NK-92 (cell line): ENCODE results near the gene NODAL.

Experiments used
- DNase-seq: peaks from one replicate; lab custom pipeline; 2025; ENCODE audit not compliant: unreplicated experiment; lab: John Stamatoyannopoulos, UW

NODAL gene

DNA sequence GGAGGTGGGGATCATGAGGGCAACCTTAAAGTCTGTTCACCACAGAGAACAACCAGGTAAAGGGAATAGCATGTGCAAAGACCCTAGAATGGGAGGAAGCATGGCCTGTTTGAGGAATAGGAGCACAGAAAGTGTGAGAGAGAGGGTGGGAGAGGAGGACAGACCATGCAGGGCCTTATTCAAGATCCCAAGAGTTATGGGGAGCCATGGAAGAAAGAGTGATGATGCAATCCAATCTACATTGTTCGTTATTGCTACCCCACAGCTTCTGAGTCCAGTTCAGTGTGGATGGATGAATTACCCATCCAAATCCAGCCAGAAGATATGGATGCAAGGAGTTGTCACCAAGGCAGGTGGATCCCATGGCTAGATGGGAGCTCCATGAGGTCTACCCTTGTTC is 45.3 kb downstream of the NODAL start:
- DNase-seq: no peak

DNA sequence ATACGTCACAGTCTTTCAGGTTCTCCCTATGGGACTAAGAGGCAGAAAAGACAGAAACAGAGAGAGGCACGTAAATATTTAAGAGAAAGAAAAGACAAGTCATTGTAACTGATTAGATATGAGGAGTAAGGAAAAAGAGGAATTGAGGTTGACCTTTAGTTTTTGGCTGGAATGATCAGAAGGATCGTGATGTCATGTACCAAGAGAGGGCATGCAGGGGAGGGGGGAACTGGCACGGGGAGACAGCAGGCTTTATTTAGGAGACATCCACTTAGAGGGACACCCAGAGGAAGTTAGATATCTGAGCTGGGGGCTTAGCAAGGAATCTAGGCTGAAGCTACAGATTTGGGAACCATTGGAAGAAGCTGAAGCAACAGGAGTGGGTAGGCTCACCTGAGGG is 49.8 kb downstream of the NODAL start:
- no peak for DNase-seq
